ENCODE data around the gene ZNF592.

The ZNF592 gene

GRCh38 chr15:84760219-84760618 is 11.8 kb downstream of the ZNF592 start:
- no peaks in the 10 kb centered on the region for H3K9me3 Mint-ChIP-seq
- no peaks in the 10 kb centered on the region for H3K27me3 Mint-ChIP-seq
- peaks cover 22% of the 10 kb centered on the region for H3K4me1 Mint-ChIP-seq
- H3K36me3 Mint-ChIP-seq = peaks cover 5% of the 10 kb centered on the region
- ATAC-seq = no peak
- no peak overlapping the region for H3K4me3 Mint-ChIP-seq
- H3K27ac Mint-ChIP-seq = no peak overlapping the region

GRCh38 chr15:84761607-84762131 is 13.3 kb downstream of the ZNF592 start:
- Mint-ChIP-seq H3K27ac (no peak overlapping the region), H3K27me3 (no peaks in the 10 kb centered on the region), H3K9me3 (no peaks in the 10 kb centered on the region), H3K36me3 (peaks cover 12% of the 10 kb centered on the region), H3K4me3 (no peak overlapping the region), H3K4me1 (peaks cover 8% of the 10 kb centered on the region)
- peak; percentile 63 for ATAC-seq

DNA sequence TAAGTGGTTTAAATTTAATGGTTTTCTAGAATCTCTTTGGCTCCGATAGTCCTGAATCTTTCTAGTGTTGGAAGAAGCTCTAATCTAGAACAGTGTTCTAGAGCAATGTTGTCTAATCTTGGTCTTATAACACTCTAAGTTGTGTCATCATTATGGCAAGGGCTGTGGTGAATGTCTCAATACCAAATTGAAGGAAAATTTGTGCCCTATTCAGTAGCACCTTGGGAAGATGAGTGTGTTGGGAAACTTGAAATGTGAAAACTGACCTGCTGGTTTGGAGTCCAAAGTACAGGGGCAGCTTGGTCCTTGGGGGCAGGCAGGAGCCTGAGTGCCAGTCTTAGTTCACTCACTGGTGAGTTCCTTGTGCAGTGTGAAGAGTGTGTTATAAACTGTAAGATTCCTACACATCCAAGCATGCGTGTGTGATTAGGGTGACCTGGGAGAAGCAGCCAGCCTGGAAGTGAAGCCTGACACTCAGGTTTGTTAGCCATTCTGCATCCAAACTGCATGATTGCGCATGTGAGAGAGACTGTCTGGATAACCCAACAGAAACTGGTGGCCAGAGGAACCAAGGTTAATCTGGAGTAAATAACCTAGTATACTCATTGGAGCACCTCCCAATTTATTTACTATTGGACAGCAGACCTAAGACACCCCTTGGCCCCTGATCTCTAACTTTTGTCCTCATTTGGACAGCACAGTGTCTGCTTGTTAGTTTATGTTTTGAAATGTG is 14.6 kb downstream of the ZNF592 start:
- Mint-ChIP-seq H3K36me3 (peaks cover 16% of the 10 kb centered on the region), H3K4me3 (no peak overlapping the region), H3K27me3 (no peaks in the 10 kb centered on the region), H3K4me1 (no peaks in the 10 kb centered on the region), H3K27ac (no peak overlapping the region), H3K9me3 (no peaks in the 10 kb centered on the region)
- no peak for ATAC-seq

GRCh38 chr15:84764585-84764984 is 16.2 kb downstream of the ZNF592 start:
- H3K27me3 Mint-ChIP-seq = no peaks in the 10 kb centered on the region
- peaks cover 8% of the 10 kb centered on the region for H3K4me1 Mint-ChIP-seq
- no peak overlapping the region for H3K27ac Mint-ChIP-seq
- ATAC-seq = no peak
- H3K36me3 Mint-ChIP-seq = peaks cover 32% of the 10 kb centered on the region
- H3K4me3 Mint-ChIP-seq = no peak overlapping the region
- no peaks in the 10 kb centered on the region for H3K9me3 Mint-ChIP-seq

- H3K36me3 Mint-ChIP-seq = peaks cover 36% of the 10 kb centered on the region
- no peak overlapping the region for H3K27ac Mint-ChIP-seq
- no peak for ATAC-seq
- no peaks in the 10 kb centered on the region for H3K9me3 Mint-ChIP-seq
- H3K4me1 Mint-ChIP-seq = peaks cover 12% of the 10 kb centered on the region
- no peak overlapping the region for H3K4me3 Mint-ChIP-seq
- no peaks in the 10 kb centered on the region for H3K27me3 Mint-ChIP-seq
Measured at GRCh38 chr15:84764989-84765388, 16.6 kb downstream of the ZNF592 start.

DNA sequence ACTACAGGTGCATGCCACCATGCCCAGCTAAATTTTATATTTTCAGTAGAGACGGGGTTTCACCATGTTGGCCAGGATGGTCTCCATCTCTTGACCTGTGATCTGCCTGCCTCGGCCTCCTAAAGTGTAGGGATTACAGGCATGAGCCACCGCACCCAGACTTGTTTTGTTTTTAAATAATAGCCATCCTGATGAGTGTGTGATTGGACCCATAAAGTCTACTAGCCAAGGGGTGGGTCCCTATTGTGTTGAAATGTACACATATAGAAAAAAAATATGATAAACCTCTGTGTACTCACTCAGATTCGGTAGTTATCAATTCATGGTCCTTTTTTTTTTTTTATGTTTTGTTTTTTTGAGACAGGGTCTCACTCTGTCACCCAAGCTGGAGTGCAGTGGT is 17.3 kb downstream of the ZNF592 start:
- no peaks in the 10 kb centered on the region for H3K9me3 Mint-ChIP-seq
- H3K36me3 Mint-ChIP-seq = peaks cover 39% of the 10 kb centered on the region
- no peak overlapping the region for H3K27ac Mint-ChIP-seq
- H3K4me1 Mint-ChIP-seq = peaks cover 16% of the 10 kb centered on the region
- no peaks in the 10 kb centered on the region for H3K27me3 Mint-ChIP-seq
- ATAC-seq = no peak
- H3K4me3 Mint-ChIP-seq = no peak overlapping the region

- Mint-ChIP-seq H3K4me1 (peaks cover 24% of the 10 kb centered on the region), H3K36me3 (peaks cover 47% of the 10 kb centered on the region), H3K27ac (peak overlapping the region; percentile 1), H3K27me3 (no peaks in the 10 kb centered on the region), H3K4me3 (no peak overlapping the region), H3K9me3 (no peaks in the 10 kb centered on the region)
- no peak for ATAC-seq
Measured at GRCh38 chr15:84766461-84767035, 18.2 kb downstream of the ZNF592 start.

- no peaks in the 10 kb centered on the region for H3K27me3 Mint-ChIP-seq
- H3K27ac Mint-ChIP-seq = peak overlapping the region; percentile 41
- no peak overlapping the region for H3K4me3 Mint-ChIP-seq
- H3K36me3 Mint-ChIP-seq = peaks cover 50% of the 10 kb centered on the region
- ATAC-seq = no peak
- peaks cover 3% of the 10 kb centered on the region for H3K9me3 Mint-ChIP-seq
- H3K4me1 Mint-ChIP-seq = peaks cover 43% of the 10 kb centered on the region
Measured at GRCh38 chr15:84772031-84772430, 23.6 kb downstream of the ZNF592 start.

DNA sequence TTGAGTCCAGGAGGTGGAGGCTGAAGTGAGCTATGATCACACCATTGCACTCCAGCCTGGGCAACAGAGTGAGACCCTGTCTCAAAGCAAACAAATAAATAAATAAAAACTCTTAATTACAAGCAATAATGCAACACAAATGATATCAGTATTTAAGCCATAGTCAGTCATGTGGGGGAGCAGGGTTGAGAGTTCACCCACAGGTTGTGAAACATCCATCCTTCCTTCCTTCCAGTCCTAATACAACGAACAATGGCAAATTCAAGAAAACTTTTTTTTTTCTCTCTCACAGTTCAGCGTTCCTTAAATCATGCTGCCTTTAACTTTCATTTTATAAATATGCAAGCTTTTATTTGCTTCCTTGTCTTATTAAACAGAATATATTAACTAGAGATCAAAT is 24.1 kb downstream of the ZNF592 start:
- peak overlapping the region; percentile 41 for H3K27ac Mint-ChIP-seq
- H3K4me3 Mint-ChIP-seq = no peak overlapping the region
- no peak for ATAC-seq
- H3K4me1 Mint-ChIP-seq = peaks cover 43% of the 10 kb centered on the region
- peaks cover 3% of the 10 kb centered on the region for H3K9me3 Mint-ChIP-seq
- H3K36me3 Mint-ChIP-seq = peaks cover 50% of the 10 kb centered on the region
- no peaks in the 10 kb centered on the region for H3K27me3 Mint-ChIP-seq

DNA sequence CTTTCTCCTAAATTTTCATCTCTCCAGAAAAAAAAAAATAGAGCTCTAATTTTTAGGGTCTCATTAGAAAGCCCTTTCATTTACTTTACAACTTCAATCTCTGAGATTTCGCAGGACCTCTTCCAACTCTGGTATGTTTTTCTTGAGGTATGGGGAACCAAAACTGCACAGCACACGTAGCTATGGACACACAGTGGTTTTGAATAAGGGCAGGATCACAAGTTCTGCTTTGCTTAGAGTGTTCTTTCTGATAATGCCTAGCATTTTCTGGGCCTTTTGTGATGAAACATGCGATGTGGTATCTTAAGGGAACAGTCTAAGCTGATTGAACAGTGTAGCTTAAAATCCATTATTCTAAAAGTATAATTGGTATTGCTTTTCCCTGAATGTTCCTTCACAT is 25.3 kb downstream of the ZNF592 start:
- Mint-ChIP-seq H3K4me3 (peak overlapping the region; percentile 8), H3K27ac (peak overlapping the region; percentile 88), H3K9me3 (peaks cover 3% of the 10 kb centered on the region), H3K27me3 (no peaks in the 10 kb centered on the region), H3K4me1 (peaks cover 52% of the 10 kb centered on the region), H3K36me3 (peaks cover 50% of the 10 kb centered on the region)
- peak; percentile 79 for ATAC-seq

GRCh38 chr15:84775867-84776449 is 27.6 kb downstream of the ZNF592 start:
- Mint-ChIP-seq H3K27ac (no peak overlapping the region), H3K4me1 (peaks cover 45% of the 10 kb centered on the region), H3K4me3 (no peak overlapping the region), H3K9me3 (peaks cover 3% of the 10 kb centered on the region), H3K27me3 (no peaks in the 10 kb centered on the region), H3K36me3 (peaks cover 43% of the 10 kb centered on the region)
- no peak for ATAC-seq

GRCh38 chr15:84778194-84778593 is 29.8 kb downstream of the ZNF592 start:
- Mint-ChIP-seq H3K27ac (no peak overlapping the region), H3K36me3 (peaks cover 43% of the 10 kb centered on the region), H3K4me3 (no peak overlapping the region), H3K4me1 (peaks cover 31% of the 10 kb centered on the region), H3K27me3 (no peaks in the 10 kb centered on the region), H3K9me3 (peaks cover 3% of the 10 kb centered on the region)
- ATAC-seq = no peak

- no peak for ATAC-seq
- Mint-ChIP-seq H3K27ac (no peak overlapping the region), H3K9me3 (no peaks in the 10 kb centered on the region), H3K36me3 (peaks cover 57% of the 10 kb centered on the region), H3K4me1 (peaks cover 32% of the 10 kb centered on the region), H3K4me3 (no peak overlapping the region), H3K27me3 (no peaks in the 10 kb centered on the region)
Measured at GRCh38 chr15:84780492-84780891, 32.1 kb downstream of the ZNF592 start.

DNA sequence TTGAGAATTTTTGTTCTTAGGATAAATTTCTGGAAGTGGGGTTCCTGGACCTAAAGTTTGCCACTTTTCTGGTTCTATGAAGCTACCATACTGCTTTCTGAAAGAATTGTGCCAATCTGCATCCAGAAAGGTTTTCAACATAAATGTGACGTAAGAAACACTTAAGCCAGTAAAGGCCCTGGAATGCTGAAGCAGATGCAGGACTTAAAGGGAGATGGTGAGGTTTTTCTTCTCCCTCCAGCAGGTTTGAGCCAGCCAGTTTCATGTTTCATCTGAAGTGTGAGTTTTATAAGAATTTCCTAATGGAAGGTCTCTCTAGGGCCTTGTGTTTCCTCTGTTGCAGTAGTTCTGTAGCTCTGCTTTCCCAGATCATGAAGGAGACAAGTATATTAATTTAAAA is 33.1 kb downstream of the ZNF592 start:
- Mint-ChIP-seq H3K27me3 (no peaks in the 10 kb centered on the region), H3K27ac (no peak overlapping the region), H3K4me3 (no peak overlapping the region), H3K4me1 (peaks cover 41% of the 10 kb centered on the region), H3K36me3 (peaks cover 65% of the 10 kb centered on the region), H3K9me3 (no peaks in the 10 kb centered on the region)
- no peak for ATAC-seq

- H3K36me3 Mint-ChIP-seq = peaks cover 65% of the 10 kb centered on the region
- no peak for ATAC-seq
- H3K9me3 Mint-ChIP-seq = no peaks in the 10 kb centered on the region
- H3K27me3 Mint-ChIP-seq = no peaks in the 10 kb centered on the region
- H3K27ac Mint-ChIP-seq = no peak overlapping the region
- no peak overlapping the region for H3K4me3 Mint-ChIP-seq
- H3K4me1 Mint-ChIP-seq = peaks cover 41% of the 10 kb centered on the region
Measured at GRCh38 chr15:84782346-84782745, 34.0 kb downstream of the ZNF592 start.
